Subcutaneous adipose tissue (tissue), 4 donors: ENCODE measurements around the gene RPS6KL1. TPM values are rescaled to one million over a fixed set of nuclear protein-coding genes. Genes with fewer than 3 reads are reported as not detected.

ENCODE experiments used
- CTCF ChIP-seq: fragments of 450-650 bp; IDR thresholded peaks from one replicate; pipeline ENCODE4 v1.5.1; 2016; ENCODE audit warnings: low read depth, mild to moderate bottlenecking, control low read depth, antibody characterized with exemption, moderate library complexity
- total RNA-seq, 4 donors: library from RNA; depleted of rRNA; stranded (reverse); fragments of >200 nt; gene quantifications; one replicate each; pipeline ENCODE4 v1.1.0, GENCODE V29; 2016

The RPS6KL1 gene
- total RNA-seq, 4 donors from 2014 or later: 1.1 to 13.6 (median 3.7) TPM

- TF ChIP-seq CTCF: no peak
Measured at GRCh38 chr14:74898694-74899093, 24.4 kb downstream of the RPS6KL1 start.

GRCh38 chr14:74898083-74898482 lies 25.0 kb downstream of the RPS6KL1 start:
- TF ChIP-seq CTCF: no peak

- TF ChIP-seq CTCF: no peak
Measured at GRCh38 chr14:74897642-74898041, 25.4 kb downstream of the RPS6KL1 start.

- no peak for TF ChIP-seq CTCF
Measured at GRCh38 chr14:74896400-74896799, 26.7 kb downstream of the RPS6KL1 start.

- TF ChIP-seq CTCF: no peak
Measured at GRCh38 chr14:74893614-74894091, 29.4 kb downstream of the RPS6KL1 start.

GRCh38 chr14:74892745-74893144 lies 30.3 kb downstream of the RPS6KL1 start:
- no peak for TF ChIP-seq CTCF

GRCh38 chr14:74891870-74892269 lies 31.2 kb downstream of the RPS6KL1 start:
- no peak for TF ChIP-seq CTCF
